ENCODE results near the gene BPIFB4.

GRCh38 chr20:33059136-33059535 lies 20.3 kb upstream of the BPIFB4 start:
- no peak for TF ChIP-seq CTCF (IDR thresholded peaks at IDR 0.05)
- no peak for TF ChIP-seq POLR2A (IDR thresholded peaks at IDR 0.05)

Data from heart left ventricle (tissue), 13 donors.